ENCODE data around the gene IGF2.

DNA sequence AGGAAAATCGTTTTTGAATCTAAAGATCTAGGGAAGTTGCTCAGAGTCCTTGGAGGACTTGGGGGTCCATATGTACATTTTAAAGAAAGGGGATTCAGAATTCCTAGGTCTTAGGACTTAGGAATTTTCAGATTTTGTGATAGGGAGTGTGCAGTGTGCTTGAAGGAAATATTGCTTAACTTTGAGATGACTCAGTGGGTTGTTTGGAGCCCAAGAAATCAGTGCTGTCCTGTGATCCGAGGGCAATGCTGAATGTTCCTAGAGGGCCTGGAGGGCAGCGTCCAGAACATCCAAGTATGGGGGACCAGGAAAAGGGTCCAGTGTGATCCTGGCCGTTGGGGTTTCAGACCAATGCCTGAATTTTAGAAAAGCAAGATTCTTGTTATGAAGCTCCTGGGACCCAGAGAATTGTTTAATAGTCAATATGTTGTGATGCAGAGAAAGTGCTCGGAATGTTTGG, 3.1 kb upstream of the IGF2 start:
- TF ChIP-seq, protein P1, sequence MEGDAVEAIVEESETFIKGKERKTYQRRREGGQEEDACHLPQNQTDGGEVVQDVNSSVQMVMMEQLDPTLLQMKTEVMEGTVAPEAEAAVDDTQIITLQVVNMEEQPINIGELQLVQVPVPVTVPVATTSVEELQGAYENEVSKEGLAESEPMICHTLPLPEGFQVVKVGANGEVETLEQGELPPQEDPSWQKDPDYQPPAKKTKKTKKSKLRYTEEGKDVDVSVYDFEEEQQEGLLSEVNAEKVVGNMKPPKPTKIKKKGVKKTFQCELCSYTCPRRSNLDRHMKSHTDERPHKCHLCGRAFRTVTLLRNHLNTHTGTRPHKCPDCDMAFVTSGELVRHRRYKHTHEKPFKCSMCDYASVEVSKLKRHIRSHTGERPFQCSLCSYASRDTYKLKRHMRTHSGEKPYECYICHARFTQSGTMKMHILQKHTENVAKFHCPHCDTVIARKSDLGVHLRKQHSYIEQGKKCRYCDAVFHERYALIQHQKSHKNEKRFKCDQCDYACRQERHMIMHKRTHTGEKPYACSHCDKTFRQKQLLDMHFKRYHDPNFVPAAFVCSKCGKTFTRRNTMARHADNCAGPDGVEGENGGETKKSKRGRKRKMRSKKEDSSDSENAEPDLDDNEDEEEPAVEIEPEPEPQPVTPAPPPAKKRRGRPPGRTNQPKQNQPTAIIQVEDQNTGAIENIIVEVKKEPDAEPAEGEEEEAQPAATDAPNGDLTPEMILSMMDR (IDR thresholded peaks at IDR 0.05; ENCODE audit: low read depth, low read length), result no peak
- TF ChIP-seq, protein P2, sequence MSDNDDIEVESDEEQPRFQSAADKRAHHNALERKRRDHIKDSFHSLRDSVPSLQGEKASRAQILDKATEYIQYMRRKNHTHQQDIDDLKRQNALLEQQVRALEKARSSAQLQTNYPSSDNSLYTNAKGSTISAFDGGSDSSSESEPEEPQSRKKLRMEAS (IDR thresholded peaks at IDR 0.05; ENCODE audit: low read depth, low read length), result no peak
- TF ChIP-seq POLR2A (IDR thresholded peaks at IDR 0.05; ENCODE audit: extremely low read depth, insufficient read length) (no peak), MYC (IDR thresholded peaks at IDR 0.05; ENCODE audit: low read depth, low read length) (no peak)
